GM18873 (cell line): Measurements from ENCODE around the gene GMIP.

ENCODE experiments used
- ATAC-seq: cut with Tn5 transposase; IDR thresholded peaks from one replicate; pipeline ENCODE4 v1.9.1; 2021; ENCODE audit warnings: mild to moderate bottlenecking, moderate library complexity, moderate number of reproducible peaks; ENCODE audit not compliant: unreplicated experiment, low FRiP score

The GMIP gene

DNA sequence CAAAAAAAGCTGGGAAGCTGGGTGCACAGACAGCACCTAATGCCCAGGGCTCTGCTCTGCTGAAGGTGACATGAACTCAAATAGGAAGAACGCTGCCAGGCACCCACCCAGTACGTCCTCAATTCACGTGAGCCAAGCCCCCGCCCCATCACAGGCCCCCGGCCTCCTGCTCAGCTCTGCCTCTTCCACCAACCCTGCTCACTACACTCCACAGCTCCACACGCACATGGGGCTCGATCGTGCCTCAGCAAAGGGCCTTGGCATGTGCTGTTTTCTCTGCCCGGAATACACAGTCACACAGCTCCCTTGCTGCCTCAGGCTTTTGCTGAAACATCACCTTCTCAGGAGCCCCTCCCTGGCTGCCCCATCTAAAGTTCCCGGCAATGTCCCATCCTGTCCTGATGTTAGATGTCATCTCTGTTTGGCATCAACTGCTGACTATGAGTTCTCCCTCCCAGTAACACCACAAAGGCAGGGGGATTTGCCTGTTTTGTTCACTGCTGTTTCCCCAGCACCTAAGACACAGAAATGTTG lies 17.8 kb upstream of the GMIP start:
- no peak for ATAC-seq

- no peak for ATAC-seq
Measured at GRCh38 chr19:19659646-19660245, 16.3 kb upstream of the GMIP start.

DNA sequence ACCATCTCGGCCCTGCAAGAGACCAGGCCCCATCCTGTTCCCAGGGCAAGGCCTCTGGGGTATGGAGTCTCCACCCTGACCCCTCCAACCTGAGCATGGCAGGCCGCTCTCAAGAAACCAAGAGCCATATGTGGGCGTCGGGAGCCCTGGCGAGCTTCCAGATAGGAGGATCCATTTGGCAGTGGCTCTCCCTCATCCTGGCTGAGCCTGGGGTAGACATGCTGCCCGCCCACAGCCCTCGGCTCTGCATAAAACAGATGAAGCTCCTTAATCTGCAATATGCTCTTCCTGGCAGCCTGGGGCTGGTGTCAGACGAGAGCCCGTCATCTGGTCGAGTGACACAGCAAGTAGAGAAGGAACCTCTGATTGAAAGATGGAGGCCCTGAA lies 13.9 kb upstream of the GMIP start:
- no peak for ATAC-seq

- ATAC-seq = no peak
Measured at GRCh38 chr19:19656451-19657396, 13.3 kb upstream of the GMIP start.

GRCh38 chr19:19655641-19656343 lies 12.3 kb upstream of the GMIP start:
- ATAC-seq = no peak

- no peak for ATAC-seq
Measured at GRCh38 chr19:19655051-19655594, 11.7 kb upstream of the GMIP start.

DNA sequence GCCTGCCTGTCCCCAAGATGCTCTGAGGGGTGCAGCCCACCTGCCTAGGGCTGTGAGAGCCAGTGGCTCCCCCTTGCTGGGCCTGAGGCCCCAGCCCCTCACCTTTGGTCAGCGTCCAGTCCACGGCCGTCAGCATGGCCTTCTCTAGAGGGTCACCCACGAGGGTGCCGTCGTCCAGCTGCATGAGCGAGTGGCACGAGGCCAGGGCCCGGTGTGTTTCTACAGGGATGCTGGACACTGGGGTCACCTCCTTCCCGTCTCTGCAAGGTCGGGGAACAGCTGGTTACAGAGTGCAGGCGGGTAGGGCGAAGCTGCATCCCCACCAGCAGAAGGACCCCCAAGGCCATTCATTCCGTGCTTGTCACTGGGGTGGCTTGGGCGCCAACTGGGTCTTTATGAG lies 11.0 kb upstream of the GMIP start:
- ATAC-seq = no peak

DNA sequence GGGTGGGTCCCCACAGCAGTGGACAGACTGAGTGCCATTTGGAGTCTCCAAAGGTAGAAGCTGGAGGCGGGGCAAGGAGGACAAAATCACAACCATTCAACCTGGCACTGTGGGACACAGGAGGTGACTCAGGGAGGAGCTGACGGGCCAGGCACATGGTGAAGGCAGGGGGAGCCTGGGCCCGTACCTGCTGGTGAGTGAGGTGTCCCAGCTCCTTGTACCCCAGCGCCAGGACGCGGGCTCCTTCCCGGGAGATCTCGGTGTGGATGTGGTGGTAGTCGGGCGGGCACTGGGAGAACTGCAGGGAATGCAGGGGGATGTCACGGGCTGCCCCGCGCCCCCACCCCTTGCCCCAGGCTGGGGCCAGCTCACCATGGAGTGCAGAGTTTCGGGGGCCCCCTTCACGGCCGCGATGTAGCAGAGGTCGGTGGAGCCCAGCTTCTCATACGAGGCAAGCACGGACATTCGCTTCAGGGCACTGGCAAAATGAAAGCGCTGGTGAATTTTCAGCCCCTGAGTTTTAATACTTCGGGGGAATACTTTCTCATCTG lies 10.2 kb upstream of the GMIP start:
- no peak for ATAC-seq

DNA sequence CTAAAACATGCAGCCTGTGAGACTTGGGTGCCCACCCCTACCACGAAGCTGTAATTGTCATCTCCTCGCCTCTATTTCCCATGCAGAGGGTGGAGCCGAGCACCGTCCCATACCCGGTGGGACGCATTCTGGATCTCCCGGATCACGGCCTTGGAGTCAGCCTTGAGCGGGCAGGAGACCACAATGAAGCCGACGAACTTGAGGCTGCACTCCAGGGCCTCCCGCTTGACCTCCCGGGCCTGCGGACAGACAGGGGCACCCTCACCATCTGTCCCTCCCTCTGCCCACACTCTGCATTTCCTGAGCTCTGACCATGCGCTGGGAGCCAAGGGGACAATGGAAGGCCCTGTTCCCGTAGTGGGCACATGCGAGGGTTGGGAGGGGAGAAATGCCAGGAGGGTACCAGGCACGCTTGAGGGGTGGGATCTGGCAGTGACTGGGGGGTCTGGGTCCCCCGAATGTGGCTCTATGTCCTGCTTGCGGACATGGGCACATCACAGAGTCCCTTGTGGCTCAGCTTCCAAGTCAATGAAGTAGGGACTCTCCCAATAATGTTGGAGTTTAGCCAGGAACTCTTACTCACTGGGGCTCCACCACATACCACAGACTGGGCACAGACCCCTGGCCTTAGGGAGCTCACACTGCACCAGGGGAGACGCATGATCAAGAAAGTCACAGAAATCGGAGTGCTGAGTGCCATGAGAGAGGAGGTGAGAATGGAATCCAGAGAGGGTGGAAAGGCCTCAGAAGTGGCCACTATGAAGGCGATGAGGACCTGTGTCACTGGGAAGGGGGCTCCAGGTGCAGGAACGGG lies 9.2 kb upstream of the GMIP start:
- ATAC-seq = no peak

GRCh38 chr19:19651076-19651475 lies 7.6 kb upstream of the GMIP start:
- ATAC-seq = no peak

- no peak for ATAC-seq
Measured at GRCh38 chr19:19650331-19650730, 6.9 kb upstream of the GMIP start.

DNA sequence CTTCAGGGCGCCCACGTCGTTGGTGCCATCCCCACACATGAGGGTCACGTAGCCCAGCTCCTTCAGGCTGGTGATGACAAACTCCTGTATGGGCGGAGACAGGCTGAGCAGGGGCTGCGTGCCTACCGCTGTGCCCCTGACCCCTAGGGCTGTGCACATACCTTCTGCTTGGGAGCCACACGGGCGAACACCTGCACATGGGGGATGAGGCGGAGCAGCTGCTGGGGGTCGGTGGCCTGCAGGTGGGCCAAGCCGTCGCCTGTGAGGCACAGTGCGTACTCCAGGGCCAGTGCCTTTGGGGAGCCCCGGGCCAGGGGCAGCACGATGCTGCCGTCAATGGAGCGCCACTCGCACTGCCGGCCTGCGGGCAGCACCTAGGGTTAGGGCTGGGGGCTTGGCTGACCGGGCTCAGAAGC lies 6.1 kb upstream of the GMIP start:
- ATAC-seq = no peak

GRCh38 chr19:19649155-19649554 lies 5.7 kb upstream of the GMIP start:
- no peak for ATAC-seq

- no peak for ATAC-seq
Measured at GRCh38 chr19:19647037-19647835, 3.8 kb upstream of the GMIP start.

DNA sequence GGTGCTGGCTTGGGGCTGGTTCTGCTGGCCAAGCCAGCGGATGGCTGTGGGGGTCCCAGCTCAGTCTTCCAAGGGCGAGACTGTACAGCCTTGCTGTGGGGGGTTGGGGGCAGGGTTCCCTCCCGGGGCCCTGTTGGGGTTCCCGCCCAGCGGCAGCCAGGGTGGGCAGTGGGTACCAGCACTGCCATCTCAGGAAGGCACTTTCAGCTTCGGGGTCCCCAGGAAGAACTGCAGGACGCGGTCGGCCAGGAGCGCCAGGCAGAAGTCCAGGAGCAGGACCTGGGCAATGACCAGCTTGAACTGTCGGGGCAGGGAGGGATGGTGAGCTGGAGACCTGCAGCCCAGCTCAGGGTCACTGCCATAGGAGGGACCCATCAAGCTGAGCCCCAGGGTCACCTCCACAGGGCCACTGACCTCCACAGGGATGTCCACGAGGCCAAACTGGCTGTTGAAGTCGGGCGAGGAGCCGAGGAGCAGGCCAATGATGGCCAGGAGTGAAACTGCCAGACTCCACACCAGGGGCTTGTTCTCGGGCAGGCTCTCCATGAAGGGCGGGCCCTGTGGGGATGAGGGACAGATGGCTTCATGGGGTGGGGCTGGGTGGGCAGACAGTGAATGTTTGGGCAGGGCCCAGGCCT lies 1.9 kb upstream of the GMIP start:
- no peak for ATAC-seq

DNA sequence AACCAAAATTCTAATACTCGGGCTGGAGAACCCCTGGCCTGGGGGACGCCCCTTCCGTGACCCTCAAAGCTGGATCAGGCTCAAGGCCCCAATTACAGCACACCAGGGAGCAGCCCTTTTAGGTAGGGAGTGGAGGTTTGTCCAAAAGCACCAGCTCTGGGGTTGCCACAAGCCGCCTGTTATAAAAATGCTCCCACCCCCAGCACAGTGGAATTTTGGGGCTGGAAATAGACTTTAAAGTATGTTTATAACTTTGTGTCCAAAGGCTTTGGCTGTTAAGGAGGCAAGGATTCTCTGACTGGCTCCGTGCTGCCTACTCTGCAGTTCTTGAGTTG lies 564 bp upstream of the GMIP start:
- no peak for ATAC-seq

GRCh38 chr19:19642506-19643157 lies 825 bp downstream of the GMIP start:
- no peak for ATAC-seq
